ENCODE measurements around the gene NUF2.
A peak's percentile ranks its signal among the peaks of the same experiment; 100 is the strongest.
"Not testable (repeated sequence)": the region's sequence is repeated elsewhere in the genome, so short reads cannot be mapped to it uniquely, and the experiment has no call there.

Gene NUF2

GRCh38 chr1:163335216-163335615, 13.5 kb downstream of the NUF2 start:
- no peak for DNase-seq (ENCODE audit: low read depth, low spot score)

- DNase-seq (ENCODE audit: low read depth, low spot score): no peak
Observed at GRCh38 chr1:163337631-163338030, 15.9 kb downstream of the NUF2 start.

GRCh38 chr1:163346326-163346870, 24.6 kb downstream of the NUF2 start:
- no peak for DNase-seq (ENCODE audit: low read depth, low spot score)

- no peak for DNase-seq (ENCODE audit: low read depth, low spot score)
Observed at GRCh38 chr1:163347106-163347505, 25.4 kb downstream of the NUF2 start.

- no peak for DNase-seq (ENCODE audit: low read depth, low spot score)
Observed at GRCh38 chr1:163351912-163352311, 30.2 kb downstream of the NUF2 start.

DNA sequence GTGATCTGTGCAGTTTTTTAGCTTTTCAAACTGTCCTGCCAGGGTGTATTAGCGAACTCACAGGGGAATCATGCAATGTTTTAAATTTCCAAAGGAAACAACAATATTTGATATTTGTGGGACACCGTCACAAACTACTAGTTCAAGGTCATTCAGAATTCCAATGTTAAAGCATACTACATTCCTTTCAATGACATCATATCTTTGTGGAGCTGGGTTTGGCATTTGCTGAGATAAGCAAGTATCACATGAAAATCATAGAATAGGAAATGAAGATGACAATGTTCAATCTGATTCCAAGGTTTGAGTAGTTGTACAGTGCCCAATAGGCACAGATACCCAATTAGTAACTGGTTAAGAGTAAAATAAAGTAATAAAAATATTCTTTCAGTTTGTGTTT, 35.6 kb downstream of the NUF2 start:
- no peak for DNase-seq (ENCODE audit: low read depth, low spot score)

GRCh38 chr1:163358172-163358571, 36.4 kb downstream of the NUF2 start:
- DNase-seq (ENCODE audit: low read depth, low spot score): not testable (repeated sequence)

DNA sequence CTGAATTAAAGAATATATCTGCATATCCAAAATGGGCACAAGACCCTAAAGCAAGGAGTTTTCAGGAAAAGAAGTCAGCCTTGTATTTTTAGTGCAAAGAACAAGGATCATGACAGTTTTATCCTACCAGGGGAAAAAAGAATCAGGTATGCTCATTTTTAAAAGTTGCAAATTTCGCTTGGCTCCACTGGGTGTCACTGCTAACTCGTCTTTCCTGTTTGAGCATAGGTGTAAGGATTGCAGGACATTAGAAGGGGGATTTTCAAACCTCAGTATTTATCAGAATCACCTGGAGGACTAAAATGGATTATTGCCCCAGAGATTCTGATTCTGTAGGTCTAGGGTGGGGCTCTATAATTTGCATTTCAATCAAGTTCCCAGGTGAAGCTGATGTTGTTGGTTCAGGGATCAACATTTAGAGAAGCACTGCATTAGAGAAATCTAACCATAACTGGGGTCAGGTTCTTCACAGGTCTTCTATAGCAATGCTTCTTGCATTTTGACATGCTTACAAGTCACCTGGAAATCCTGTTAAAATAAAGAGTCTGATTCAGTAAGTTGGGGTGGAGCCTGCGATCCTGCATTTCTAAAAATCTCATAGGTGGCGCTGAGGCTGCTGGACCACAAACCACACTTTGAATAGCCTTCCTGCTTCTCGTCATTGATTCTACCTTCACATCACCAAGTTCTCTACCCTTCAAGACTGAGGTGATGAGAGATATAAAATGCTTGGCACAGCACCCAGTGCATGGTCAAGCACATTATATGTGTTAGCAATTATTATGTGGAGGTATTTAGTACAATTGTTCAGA, 39.6 kb downstream of the NUF2 start:
- peak; percentile 7 for DNase-seq (ENCODE audit: low read depth, low spot score)

- no peak for DNase-seq (ENCODE audit: low read depth, low spot score)
Observed at GRCh38 chr1:163365186-163365585, 43.4 kb downstream of the NUF2 start.

GRCh38 chr1:163366555-163366954, 44.8 kb downstream of the NUF2 start:
- no peak for DNase-seq (ENCODE audit: low read depth, low spot score)

- no peak for DNase-seq (ENCODE audit: low read depth, low spot score)
Observed at GRCh38 chr1:163367721-163368120, 46.0 kb downstream of the NUF2 start.

GRCh38 chr1:163372576-163372975, 50.8 kb downstream of the NUF2 start:
- DNase-seq (ENCODE audit: low read depth, low spot score): no peak

GRCh38 chr1:163378554-163378953, 56.8 kb downstream of the NUF2 start:
- no peak for DNase-seq (ENCODE audit: low read depth, low spot score)

GRCh38 chr1:163379801-163380200, 58.0 kb downstream of the NUF2 start:
- no peak for DNase-seq (ENCODE audit: low read depth, low spot score)

- DNase-seq (ENCODE audit: low read depth, low spot score): no peak
Observed at GRCh38 chr1:163381487-163382184, 59.9 kb downstream of the NUF2 start.

DNA sequence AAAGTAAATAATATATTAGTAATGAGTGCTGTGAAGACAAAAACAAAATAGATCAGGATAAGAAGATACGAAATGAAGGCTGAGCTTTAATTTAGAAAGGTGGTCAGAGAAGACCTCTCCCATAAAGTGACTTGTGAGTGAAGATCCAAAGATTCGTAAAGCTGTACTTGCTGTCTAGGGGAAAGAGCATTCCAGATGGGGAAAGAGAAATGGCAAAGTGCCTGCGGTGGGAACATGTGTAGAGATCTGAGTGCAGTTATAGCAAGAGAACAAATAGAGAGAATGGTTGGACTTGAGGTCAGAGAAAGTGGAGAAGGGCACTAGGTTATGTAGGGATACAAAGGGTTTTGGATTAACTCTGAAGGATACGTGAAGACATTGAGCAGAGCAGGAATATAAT, 60.6 kb downstream of the NUF2 start:
- DNase-seq (ENCODE audit: low read depth, low spot score): no peak

DNA sequence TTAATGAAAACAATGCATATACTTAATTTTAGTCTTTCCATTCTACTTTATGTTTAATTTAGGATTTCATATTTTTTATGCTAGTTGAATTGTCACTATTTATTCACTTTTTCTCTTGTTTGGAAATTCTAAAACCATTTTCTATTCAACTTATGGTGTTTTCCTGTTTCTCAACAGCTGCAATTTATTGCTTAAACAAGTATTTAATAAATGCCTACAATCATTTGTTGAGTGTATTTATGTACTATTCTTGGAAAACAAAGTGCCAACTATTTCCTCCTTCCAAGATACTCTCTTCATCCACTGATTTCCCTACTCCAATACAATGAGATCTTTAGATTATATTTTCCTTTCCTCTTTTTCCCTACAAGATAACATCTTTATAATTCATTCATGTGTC, 65.4 kb downstream of the NUF2 start:
- no peak for DNase-seq (ENCODE audit: low read depth, low spot score)

GRCh38 chr1:163388970-163389369, 67.2 kb downstream of the NUF2 start:
- DNase-seq (ENCODE audit: low read depth, low spot score): no peak

- DNase-seq (ENCODE audit: low read depth, low spot score): no peak
Observed at GRCh38 chr1:163395790-163396189, 74.0 kb downstream of the NUF2 start.

DNA sequence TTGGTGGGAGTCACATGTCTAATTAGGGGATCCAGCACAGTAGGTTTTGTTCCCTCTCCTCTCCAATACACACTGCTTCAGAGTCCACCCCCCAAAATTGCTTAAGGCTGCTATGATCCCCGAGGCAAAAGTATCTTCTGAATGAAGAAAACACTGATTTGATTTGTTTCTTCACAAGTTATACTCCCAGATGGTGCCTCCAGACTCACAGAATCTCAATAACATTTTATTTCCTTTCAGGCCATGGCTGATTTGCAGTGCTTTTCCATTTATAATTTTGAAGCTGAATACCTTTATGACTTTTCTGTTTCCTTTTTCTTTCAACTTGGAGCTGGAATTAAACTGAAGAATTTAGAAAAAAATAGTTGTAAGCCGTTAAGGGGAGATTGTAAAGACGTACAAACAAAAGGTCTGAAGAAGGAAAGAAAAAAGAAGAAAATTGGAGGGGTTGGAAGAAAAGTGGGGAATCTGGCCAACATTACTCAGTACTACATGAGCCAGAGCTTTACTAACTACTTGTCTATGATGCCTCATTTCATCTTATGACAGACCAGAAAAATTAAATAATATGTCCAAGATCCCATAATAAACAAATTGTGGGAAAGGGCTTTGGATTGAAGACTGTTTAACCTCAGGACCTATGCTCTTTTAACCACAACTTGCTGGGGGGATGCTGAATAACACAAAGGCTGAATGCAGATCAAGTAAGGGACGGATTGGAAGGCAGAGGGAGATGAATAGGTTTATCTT, 75.9 kb downstream of the NUF2 start:
- no peak for DNase-seq (ENCODE audit: low read depth, low spot score)

- DNase-seq (ENCODE audit: low read depth, low spot score): no peak
Observed at GRCh38 chr1:163399001-163399400, 77.2 kb downstream of the NUF2 start.

DNA sequence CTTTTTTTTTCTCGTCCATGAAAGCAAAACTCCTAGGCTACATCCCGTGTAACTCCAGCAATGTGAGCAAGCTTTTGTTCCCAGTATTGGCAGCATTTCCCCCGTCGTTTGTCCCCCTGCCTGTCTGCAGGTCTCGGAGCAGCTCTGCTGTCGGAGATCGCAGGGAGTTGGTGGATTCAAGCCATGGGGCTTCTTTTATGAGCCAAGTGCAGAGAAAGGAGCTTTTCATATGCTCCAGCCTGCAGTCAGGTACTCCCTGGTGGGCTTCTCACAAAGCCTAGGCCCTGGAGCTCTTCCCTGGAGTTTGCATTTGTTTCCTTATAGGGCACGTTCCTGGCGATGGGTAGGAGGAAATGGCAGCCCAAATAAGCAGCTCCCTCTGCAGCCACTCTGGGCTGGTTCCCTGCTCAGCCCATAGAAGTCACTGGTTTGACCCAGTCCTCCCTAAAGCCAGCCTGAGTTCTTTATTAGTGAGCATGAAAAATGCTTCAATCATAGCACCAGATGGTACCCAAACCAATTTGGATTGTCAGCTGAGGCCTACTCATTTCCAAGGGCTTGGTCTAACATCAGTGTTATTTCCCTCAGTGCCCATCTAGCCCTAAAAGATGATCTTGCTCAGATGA, 78.3 kb downstream of the NUF2 start:
- peak; percentile 91 for DNase-seq (ENCODE audit: low read depth, low spot score)
